ENCODE results near the gene KRT6A. TPM values are rescaled to one million over a fixed set of nuclear protein-coding genes. Genes with fewer than 3 reads are reported as not detected.
"Not testable (repeated sequence)": the region's sequence is repeated elsewhere in the genome, so short reads cannot be mapped to it uniquely, and the experiment has no call there.

Gene KRT6A
- total and polyA plus RNA-seq, 8 donors = 0.89 to 260 (median 11.9) TPM; not detected in 1

DNA sequence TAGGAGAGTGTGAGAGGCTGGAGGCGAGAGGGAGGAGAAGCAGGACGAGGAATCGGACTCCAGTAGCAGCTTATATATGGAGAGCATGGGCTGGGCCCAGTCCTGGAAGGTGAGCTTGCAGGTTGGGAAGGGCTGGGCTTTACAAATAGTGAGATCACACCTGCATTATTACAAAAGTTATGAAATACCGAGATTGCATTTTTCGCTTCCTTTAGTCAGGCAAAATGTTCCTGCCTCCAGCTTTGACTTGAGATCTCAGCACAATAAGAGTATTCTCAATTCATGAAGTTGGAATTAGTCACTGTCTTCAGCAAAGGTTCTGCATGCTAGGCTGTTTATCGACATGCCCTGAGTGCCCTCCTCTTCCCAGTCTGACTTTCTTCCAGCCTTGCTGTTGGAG, 41.0 kb downstream of the KRT6A start, which contains the start of gene KRT6B:
Gene KRT6B (minus strand): TSS at position 46 of the 400 bp plus-strand sequence. CDS start 68 bp downstream, outside the sequence.
- no peak for DNase-seq
- no peaks in the 10 kb centered on the region for H3K36me3 ChIP-seq
- H3K4me3 ChIP-seq = no peak within 1 kb of the TSS
- no peaks in the 10 kb centered on the region for H3K27me3 ChIP-seq
- no peak for TF ChIP-seq POLR2A (IDR thresholded peaks at IDR 0.05)
- TF ChIP-seq POLR2AphosphoS5 (IDR thresholded peaks at IDR 0.05) = no peak
- TF ChIP-seq CTCF (IDR thresholded peaks at IDR 0.05) = no peak
- 68 to 86% (median 80%) methylated on average over 6 of the region's 6 CpGs for WGBS, 5 donors
- H3K4me1 ChIP-seq = no peaks in the 10 kb centered on the region
- H3K9me3 ChIP-seq = no peaks in the 10 kb centered on the region
- no peak within 1 kb of the TSS for H3K27ac ChIP-seq
- intact Hi-C loops (cut with DNase I; ENCODE audit: low total_unique reads) = no loop called here

- 56 to 69% (median 59%) methylated on average over 3 of the region's 3 CpGs for WGBS, 5 donors
- H3K9me3 ChIP-seq = no peaks in the 10 kb centered on the region
- no peak overlapping the region for H3K4me3 ChIP-seq
- peaks cover 0 to 7% (median 0%) of the 10 kb centered on the region in 3 donors for H3K27me3 ChIP-seq
- DNase-seq = no peak
- H3K36me3 ChIP-seq = no peaks in the 10 kb centered on the region
- intact Hi-C loops (cut with DNase I; ENCODE audit: low total_unique reads) = no loop called here
- H3K27ac ChIP-seq = no peak overlapping the region
- peaks cover 0 to 10% (median 3%) of the 10 kb centered on the region in 4 donors for H3K4me1 ChIP-seq
- TF ChIP-seq EP300 (IDR thresholded peaks at IDR 0.05) (no peak), POLR2AphosphoS5 (IDR thresholded peaks at IDR 0.05) (no peak)
These were observed 44.8 kb downstream of the KRT6A start for GRCh38 chr12:52448228-52448627.

DNA sequence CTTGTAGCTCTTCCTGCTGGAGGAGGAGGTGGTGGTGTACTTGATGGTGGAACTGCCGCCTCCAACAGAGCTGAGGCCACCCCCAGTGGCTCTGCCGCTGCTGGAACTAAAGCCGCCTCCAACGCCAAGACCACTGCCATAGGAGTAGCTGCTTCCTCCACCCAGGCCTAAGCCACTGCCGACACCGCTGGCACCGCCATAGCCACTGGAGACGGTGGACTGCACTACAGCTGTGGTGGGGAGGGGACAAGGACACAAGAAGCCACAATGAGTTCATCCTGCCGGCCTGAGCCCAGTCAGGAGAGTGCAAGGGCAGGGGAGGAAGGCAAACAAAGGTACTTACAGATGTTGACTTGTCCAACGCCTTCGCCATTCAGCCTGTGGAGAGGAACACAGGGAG, 45.9 kb downstream of the KRT6A start:
- H3K4me1 ChIP-seq = peaks cover 0 to 10% (median 5%) of the 10 kb centered on the region in 4 donors
- H3K9me3 ChIP-seq; H3K4me3 ChIP-seq; H3K27ac ChIP-seq; DNase-seq; intact Hi-C loops (cut with DNase I; ENCODE audit: low total_unique reads); H3K36me3 ChIP-seq: not testable (repeated sequence)
- H3K27me3 ChIP-seq = peaks cover 0 to 15% (median 0%) of the 10 kb centered on the region in 3 donors
- 84 to 95% (median 91%) methylated on average over 2 to 11 of the region's 11 CpGs for WGBS, 5 donors

- no peak for DNase-seq
- H3K36me3 ChIP-seq = no peaks in the 10 kb centered on the region
- TF ChIP-seq CTCF (IDR thresholded peaks at IDR 0.05) (no peak), EP300 (IDR thresholded peaks at IDR 0.05) (no peak), POLR2A (IDR thresholded peaks at IDR 0.05) (no peak)
- H3K4me1 ChIP-seq = peaks cover 0 to 10% (median 5%) of the 10 kb centered on the region in 4 donors
- intact Hi-C loops (cut with DNase I; ENCODE audit: low total_unique reads) = no loop called here
- 71 to 82% (median 77%) methylated on average over 6 of the region's 6 CpGs for WGBS, 5 donors
- H3K4me3 ChIP-seq = no peak overlapping the region
- H3K27me3 ChIP-seq = peaks cover 0 to 18% (median 0%) of the 10 kb centered on the region in 3 donors
- no peaks in the 10 kb centered on the region for H3K9me3 ChIP-seq
- no peak overlapping the region for H3K27ac ChIP-seq
These were observed 46.6 kb downstream of the KRT6A start for GRCh38 chr12:52446367-52447045.

GRCh38 chr12:52445876-52446275, 47.2 kb downstream of the KRT6A start:
- DNase-seq = no peak
- Histone ChIP-seq H3K36me3 (no peaks in the 10 kb centered on the region), H3K4me1 (peaks cover 0 to 10% (median 5%) of the 10 kb centered on the region in 4 donors), H3K27ac (no peak overlapping the region), H3K4me3 (no peak overlapping the region), H3K27me3 (peaks cover 0 to 19% (median 0%) of the 10 kb centered on the region in 3 donors), H3K9me3 (no peaks in the 10 kb centered on the region)
- WGBS, 5 donors = 49 to 85% (median 62%) methylated on average over 3 of the region's 3 CpGs
- intact Hi-C loops (cut with DNase I; ENCODE audit: low total_unique reads) = no loop called here
- no peak for TF ChIP-seq CTCF (IDR thresholded peaks at IDR 0.05)
- TF ChIP-seq EP300 (IDR thresholded peaks at IDR 0.05) = no peak
- no peak for TF ChIP-seq POLR2A (IDR thresholded peaks at IDR 0.05)
- no peak for TF ChIP-seq POLR2AphosphoS5 (IDR thresholded peaks at IDR 0.05)

All from stomach (tissue), 9 donors.